ENCODE measurements around the gene TLL1.

TLL1 gene

DNA sequence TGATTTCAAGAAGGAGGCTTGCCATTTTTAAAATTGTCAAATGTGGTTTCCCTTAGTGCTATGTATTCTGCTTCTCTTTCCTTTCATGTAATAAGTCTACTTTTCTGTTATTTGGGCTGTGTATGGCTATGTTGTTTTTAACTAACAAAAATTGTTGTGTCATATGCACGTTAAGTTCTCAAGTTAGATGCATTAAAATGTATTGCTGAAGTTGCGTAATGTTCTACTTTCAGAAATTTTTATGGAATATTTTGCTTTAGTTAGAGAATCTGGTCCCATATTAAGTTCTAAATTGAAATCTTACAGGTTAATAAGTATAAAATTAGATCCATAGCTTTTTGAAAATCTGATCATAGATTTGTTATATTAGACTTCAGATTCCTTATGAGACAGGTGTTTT is 133.2 kb downstream of the TLL1 start:
- TF ChIP-seq, protein P1, sequence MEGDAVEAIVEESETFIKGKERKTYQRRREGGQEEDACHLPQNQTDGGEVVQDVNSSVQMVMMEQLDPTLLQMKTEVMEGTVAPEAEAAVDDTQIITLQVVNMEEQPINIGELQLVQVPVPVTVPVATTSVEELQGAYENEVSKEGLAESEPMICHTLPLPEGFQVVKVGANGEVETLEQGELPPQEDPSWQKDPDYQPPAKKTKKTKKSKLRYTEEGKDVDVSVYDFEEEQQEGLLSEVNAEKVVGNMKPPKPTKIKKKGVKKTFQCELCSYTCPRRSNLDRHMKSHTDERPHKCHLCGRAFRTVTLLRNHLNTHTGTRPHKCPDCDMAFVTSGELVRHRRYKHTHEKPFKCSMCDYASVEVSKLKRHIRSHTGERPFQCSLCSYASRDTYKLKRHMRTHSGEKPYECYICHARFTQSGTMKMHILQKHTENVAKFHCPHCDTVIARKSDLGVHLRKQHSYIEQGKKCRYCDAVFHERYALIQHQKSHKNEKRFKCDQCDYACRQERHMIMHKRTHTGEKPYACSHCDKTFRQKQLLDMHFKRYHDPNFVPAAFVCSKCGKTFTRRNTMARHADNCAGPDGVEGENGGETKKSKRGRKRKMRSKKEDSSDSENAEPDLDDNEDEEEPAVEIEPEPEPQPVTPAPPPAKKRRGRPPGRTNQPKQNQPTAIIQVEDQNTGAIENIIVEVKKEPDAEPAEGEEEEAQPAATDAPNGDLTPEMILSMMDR (IDR thresholded peaks at IDR 0.05): no peak

DNA sequence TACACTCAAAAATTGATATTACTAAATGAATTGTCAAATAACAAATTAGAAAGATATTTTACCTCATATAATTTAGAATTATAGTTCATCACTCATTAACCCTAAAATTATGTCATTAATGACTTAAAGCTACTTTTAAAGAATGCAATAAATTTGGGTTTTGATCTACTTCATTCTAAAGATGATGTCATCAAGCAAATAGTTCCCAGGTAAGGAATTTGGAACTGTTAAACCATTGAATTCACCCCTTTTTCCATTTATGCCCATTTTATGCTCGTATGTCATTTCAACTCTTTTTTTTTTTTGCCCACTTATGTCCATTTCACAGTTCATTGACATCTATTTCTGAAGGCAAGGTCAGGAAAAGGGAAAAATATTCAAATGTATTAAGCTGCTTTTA is 135.5 kb downstream of the TLL1 start:
- TF ChIP-seq, protein P1 (IDR thresholded peaks at IDR 0.05): no peak

DNA sequence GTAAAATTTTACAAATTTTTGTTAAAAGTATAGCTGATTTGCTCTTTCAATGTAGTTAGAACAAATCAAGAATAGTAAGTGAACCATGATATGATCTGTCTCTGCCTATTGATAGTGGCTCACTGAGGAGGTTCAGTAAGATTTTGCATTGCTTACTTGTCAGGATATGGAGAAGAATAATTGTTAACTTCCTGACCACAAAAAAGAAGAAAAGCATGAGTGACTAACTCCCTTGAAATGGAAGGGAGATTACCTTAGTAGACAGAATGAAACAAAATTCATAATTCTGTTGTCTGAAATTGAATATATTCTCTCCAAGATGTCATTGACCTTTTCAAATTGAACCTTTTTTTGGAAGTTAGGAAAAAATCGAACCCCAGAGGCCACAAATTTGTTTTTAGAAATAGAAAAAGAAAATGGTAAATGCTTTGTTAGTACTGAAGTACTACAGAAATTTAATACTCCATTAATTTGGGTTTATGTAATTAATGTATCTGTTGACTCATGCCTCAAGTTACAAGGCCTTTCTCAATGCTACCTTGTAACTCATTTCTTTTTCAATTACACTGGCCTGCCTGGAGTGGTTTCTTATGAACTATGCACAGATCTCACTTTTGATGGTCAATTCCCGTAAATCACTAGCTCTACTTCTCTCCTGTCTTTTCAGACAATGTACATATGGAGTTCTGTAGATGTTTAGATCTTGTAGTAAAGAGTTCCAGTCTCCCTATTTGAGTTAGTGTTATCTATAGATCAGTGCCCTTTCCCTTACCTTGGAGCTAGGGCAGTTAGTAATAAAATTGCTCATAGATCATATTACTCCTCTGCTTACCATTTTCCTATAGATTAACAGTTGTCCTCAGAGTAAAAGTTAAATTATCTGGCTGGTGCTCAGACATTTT is 139.3 kb downstream of the TLL1 start:
- TF ChIP-seq, protein P1 (IDR thresholded peaks at IDR 0.05): no peak

DNA sequence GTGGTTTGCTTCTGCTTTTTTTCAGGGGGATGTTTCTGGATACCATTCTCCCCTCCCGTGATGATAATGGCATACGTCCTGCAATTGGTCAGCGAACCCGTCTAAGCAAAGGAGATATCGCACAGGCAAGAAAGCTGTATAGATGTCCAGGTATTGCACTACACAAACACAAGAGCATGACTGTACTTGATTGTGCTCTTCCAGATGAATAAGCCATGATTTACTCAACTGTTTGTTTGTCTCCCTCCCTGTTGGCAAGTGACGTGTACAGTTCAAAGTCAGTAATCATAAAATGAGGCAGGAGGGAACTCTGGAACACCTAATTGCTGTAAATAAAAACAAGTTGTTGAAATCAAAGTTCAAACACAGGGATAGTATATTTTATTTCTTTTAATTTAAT is 141.4 kb downstream of the TLL1 start:
- TF ChIP-seq, protein P1 (IDR thresholded peaks at IDR 0.05): no peak

DNA sequence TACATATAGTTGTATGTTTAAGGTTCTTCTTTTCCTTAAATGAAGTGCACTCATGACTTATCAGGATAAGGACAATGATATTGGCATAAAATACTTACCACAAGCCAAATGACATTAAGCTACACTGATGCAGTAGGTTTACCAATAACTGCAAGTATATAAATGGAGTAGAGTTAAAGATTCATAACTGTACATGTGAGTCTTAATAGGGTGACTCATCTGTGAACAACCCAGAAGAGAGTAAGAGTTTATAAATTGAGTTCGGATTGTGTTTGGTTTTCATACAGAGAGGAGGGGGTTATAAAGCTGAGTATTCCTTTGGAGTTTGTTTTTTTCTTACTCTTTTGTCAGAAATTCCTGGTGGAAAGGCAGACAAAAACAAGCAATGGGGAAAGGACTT is 144.8 kb downstream of the TLL1 start:
- TF ChIP-seq, protein P1 (IDR thresholded peaks at IDR 0.05): no peak

DNA sequence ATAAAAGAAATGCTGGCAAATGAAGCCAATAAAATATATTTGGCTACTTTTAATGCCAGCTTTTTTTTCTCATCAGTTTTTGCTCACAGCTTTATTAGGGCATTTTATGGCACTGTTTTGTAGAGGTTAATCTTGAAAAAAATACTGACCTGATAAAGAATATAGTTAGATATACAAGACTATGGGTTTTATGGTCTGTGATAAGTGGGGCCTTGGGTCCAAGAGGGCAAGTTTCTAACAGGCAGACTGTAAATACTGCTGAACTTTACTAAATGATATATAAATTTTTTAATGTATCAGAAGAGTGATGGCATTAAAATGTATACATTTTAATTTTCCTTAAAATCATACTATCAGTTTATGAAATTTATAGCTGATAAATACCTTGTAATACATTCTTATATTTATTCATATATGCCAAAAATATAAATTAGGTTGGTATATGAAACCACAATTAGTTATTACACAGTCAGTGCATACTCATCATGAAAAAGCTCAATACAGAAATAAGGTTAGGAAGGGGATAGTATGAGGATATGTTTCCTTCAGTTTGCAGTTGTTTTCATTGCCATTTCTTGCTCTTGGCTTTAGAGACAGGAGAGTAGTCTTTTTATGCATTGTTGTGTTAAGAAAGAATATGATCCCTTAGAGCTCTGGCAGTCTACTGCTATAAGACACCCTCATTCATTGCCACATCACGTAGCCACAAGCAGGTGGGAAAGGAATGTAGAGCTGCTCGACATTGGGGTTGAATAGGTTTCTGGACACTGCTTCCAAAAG is 146.6 kb downstream of the TLL1 start:
- TF ChIP-seq, protein P1 (IDR thresholded peaks at IDR 0.05): no peak

DNA sequence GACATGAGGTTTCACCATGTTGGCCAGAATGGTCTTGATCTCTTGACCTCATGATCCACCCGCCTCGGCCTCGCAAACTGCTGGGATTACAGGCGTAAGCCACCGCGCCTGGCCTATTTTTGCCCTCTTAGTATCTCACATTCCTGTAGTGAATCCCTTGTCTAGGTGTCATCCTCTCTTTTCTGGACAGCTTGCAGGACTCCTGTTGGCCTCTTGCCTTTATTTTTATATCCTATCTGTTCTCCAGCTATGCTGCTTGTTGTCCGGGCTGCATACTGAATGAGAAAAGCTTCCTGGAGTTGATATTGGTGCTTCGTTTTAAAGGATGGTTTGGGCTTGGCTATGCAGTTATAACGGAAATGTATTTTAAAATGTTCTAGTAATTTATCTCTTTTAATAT is 148.6 kb downstream of the TLL1 start:
- TF ChIP-seq, protein P1 (IDR thresholded peaks at IDR 0.05): no peak
